ENCODE results near the gene KNTC1. TPM values are rescaled to one million over a fixed set of nuclear protein-coding genes. Genes with fewer than 3 reads are reported as not detected.
A peak's percentile ranks its signal among the peaks of the same experiment; 100 is the strongest.
"Not testable (repeated sequence)": the region's sequence is repeated elsewhere in the genome, so short reads cannot be mapped to it uniquely, and the experiment has no call there.

KNTC1 gene
- total RNA-seq, 1 experiment from 2014 or later: 71.3 TPM

- H3K27ac ChIP-seq (ENCODE audit: insufficient read length, low read depth, low read length): no peak overlapping the region
- H3K56ac ChIP-seq (ENCODE audit: insufficient read length, low read depth, low read length): no peak overlapping the region
- no peaks in the 10 kb centered on the region for H3K79me1 ChIP-seq (ENCODE audit: insufficient read depth, low read depth, low read length, poor library complexity, severe bottlenecking)
- Mint-ChIP-seq H3K27me3 (ENCODE audit: low read depth) (no peaks in the 10 kb centered on the region), H3K4me3 (no peak overlapping the region), H3K9me3 (no peaks in the 10 kb centered on the region), H3K4me1 (no peaks in the 10 kb centered on the region), H3K27ac (no peak overlapping the region; a peak in 1 of 7 replicates), H3K36me3 (ENCODE audit: insufficient read depth in 1 of 3, low read depth in 3 of 3) (peaks cover 31 to 59% (median 52%) of the 10 kb centered on the region in 3 experiments; a peak in 6 of 7 replicates)
- H4K8ac ChIP-seq (replicated peaks; ENCODE audit: insufficient read length, low read depth, low read length): no peak overlapping the region
- H3K4me2 ChIP-seq (ENCODE audit: insufficient read depth, insufficient read length, low read length): no peak overlapping the region
- no peak overlapping the region for H3K4ac ChIP-seq (ENCODE audit: low read depth, low read length)
- H2BK12ac ChIP-seq (ENCODE audit: insufficient read length, low read depth, low read length): no peak overlapping the region
- no peaks in the 10 kb centered on the region for H3K9me3 ChIP-seq (ENCODE audit: control insufficient read depth, low read depth, low read length)
- H4K5ac ChIP-seq (ENCODE audit: insufficient read length, low read depth, low read length): no peak overlapping the region
- no peak for DNase-seq
- H4K20me1 ChIP-seq (ENCODE audit: control insufficient read depth, insufficient read depth, insufficient read length): no peaks in the 10 kb centered on the region
- no peaks in the 10 kb centered on the region for H3K4me1 ChIP-seq (ENCODE audit: insufficient read depth, low read length)
- H3K27me3 ChIP-seq (ENCODE audit: insufficient read depth, low read length): no peaks in the 10 kb centered on the region
- no peaks in the 10 kb centered on the region for H3K23me2 ChIP-seq (ENCODE audit: insufficient read length, low read depth, low read length, poor library complexity, severe bottlenecking)
- no peak overlapping the region for H4K91ac ChIP-seq (ENCODE audit: insufficient read length, low read depth, low read length)
- H3K14ac ChIP-seq (ENCODE audit: insufficient read depth, low read length): no peak overlapping the region
- H3K9ac ChIP-seq (ENCODE audit: extremely low read depth, insufficient read length, low read length): no peak overlapping the region
- no peak overlapping the region for H2BK5ac ChIP-seq (ENCODE audit: insufficient read length, low read length)
- no peak overlapping the region for H3K23ac ChIP-seq (ENCODE audit: insufficient read length, low read depth, low read length)
- no peak overlapping the region for H2BK120ac ChIP-seq (ENCODE audit: low read depth, low read length, poor library complexity, severe bottlenecking)
- H2AK5ac ChIP-seq (ENCODE audit: insufficient read length, low read length): no peak overlapping the region
- H3K18ac ChIP-seq (ENCODE audit: insufficient read length, low read depth, low read length): no peak overlapping the region
- no peak for TF ChIP-seq CTCF (conservative IDR thresholded peaks at IDR 0.05)
- H3K79me2 ChIP-seq (ENCODE audit: insufficient read depth, low read length): no peaks in the 10 kb centered on the region
- no peak overlapping the region for H3T11ph ChIP-seq (ENCODE audit: low read length)
- no CpG with 5 or more reads among the region's 5 CpGs for WGBS (ENCODE audit: extremely low coverage, insufficient read length, low lambda C conversion rate)
- no peak overlapping the region for H2BK15ac ChIP-seq (ENCODE audit: low read depth, low read length)
- no peak overlapping the region for H2BK20ac ChIP-seq (ENCODE audit: low read depth, low read length, poor library complexity, severe bottlenecking)
- H2AFZ ChIP-seq (ENCODE audit: low read length): no peak overlapping the region
Measured at GRCh38 chr12:122569288-122569687, 42.2 kb downstream of the KNTC1 start.

- H3K4ac ChIP-seq (ENCODE audit: low read depth, low read length); H3K14ac ChIP-seq (ENCODE audit: insufficient read depth, low read length); H2BK120ac ChIP-seq (ENCODE audit: low read depth, low read length, poor library complexity, severe bottlenecking); H3K56ac ChIP-seq (ENCODE audit: insufficient read length, low read depth, low read length); H4K5ac ChIP-seq (ENCODE audit: insufficient read length, low read depth, low read length); H3K9me3 Mint-ChIP-seq; H3K27me3 Mint-ChIP-seq (ENCODE audit: low read depth); H2BK15ac ChIP-seq (ENCODE audit: low read depth, low read length); H3K18ac ChIP-seq (ENCODE audit: insufficient read length, low read depth, low read length); H4K20me1 ChIP-seq (ENCODE audit: control insufficient read depth, insufficient read depth, insufficient read length); H3K27me3 ChIP-seq (ENCODE audit: insufficient read depth, low read length); H3K4me3 Mint-ChIP-seq; H4K91ac ChIP-seq (ENCODE audit: insufficient read length, low read depth, low read length); H3K9me3 ChIP-seq (ENCODE audit: control insufficient read depth, low read depth, low read length); H2AFZ ChIP-seq (ENCODE audit: low read length); H3K4me2 ChIP-seq (ENCODE audit: insufficient read depth, insufficient read length, low read length); H2BK20ac ChIP-seq (ENCODE audit: low read depth, low read length, poor library complexity, severe bottlenecking); H3K79me1 ChIP-seq (ENCODE audit: insufficient read depth, low read depth, low read length, poor library complexity, severe bottlenecking); H3K23ac ChIP-seq (ENCODE audit: insufficient read length, low read depth, low read length); H2AK5ac ChIP-seq (ENCODE audit: insufficient read length, low read length); DNase-seq; H2BK5ac ChIP-seq (ENCODE audit: insufficient read length, low read length); H3K9ac ChIP-seq (ENCODE audit: extremely low read depth, insufficient read length, low read length); H3T11ph ChIP-seq (ENCODE audit: low read length); H3K23me2 ChIP-seq (ENCODE audit: insufficient read length, low read depth, low read length, poor library complexity, severe bottlenecking); H2BK12ac ChIP-seq (ENCODE audit: insufficient read length, low read depth, low read length); H3K4me1 ChIP-seq (ENCODE audit: insufficient read depth, low read length); H3K27ac ChIP-seq (ENCODE audit: insufficient read length, low read depth, low read length); H3K4me1 Mint-ChIP-seq; H4K8ac ChIP-seq (replicated peaks; ENCODE audit: insufficient read length, low read depth, low read length); H3K79me2 ChIP-seq (ENCODE audit: insufficient read depth, low read length): not testable (repeated sequence)
- WGBS (ENCODE audit: extremely low coverage, insufficient read length, low lambda C conversion rate): no CpG with 5 or more reads among the region's 3 CpGs
- peak overlapping the region in 1 of 3 experiments; percentile 5; a peak in 1 of 7 replicates for H3K27ac Mint-ChIP-seq
- H3K36me3 Mint-ChIP-seq (ENCODE audit: insufficient read depth in 1 of 3, low read depth in 3 of 3): peaks cover 34 to 62% (median 59%) of the 10 kb centered on the region in 3 experiments; a peak in 6 of 7 replicates
Measured at GRCh38 chr12:122570006-122570405, 43.0 kb downstream of the KNTC1 start.

All from H9 (cell line).